ENCODE results near the gene SLC25A38.

SLC25A38 gene

DNA sequence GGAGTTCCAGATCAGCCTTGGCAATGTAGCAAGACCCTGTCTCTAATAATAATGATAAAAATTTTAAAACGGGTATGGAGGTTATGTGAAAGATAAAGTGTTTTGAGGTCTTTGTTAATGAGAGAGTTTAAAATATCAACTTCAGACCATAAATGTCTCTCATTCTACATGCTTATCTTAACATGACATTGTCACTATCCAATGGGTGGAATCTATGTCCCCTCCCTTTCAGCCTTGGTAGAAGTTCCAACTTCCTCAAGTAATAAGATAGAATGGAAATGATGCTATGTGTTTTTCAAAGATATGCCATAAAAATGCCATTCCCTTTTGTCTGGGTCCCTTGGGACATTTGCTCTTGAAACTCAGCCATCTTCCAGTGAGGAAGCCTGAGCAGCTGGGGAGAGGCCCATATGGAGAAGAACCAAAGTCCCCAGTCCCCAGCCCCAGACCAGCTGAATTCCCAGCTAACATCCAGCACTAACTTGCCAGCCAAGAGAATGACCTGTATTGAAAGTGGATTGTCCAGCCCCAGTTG lies 40.3 kb downstream of the SLC25A38 start:
- no peak overlapping the region for H3K4me3 ChIP-seq

DNA sequence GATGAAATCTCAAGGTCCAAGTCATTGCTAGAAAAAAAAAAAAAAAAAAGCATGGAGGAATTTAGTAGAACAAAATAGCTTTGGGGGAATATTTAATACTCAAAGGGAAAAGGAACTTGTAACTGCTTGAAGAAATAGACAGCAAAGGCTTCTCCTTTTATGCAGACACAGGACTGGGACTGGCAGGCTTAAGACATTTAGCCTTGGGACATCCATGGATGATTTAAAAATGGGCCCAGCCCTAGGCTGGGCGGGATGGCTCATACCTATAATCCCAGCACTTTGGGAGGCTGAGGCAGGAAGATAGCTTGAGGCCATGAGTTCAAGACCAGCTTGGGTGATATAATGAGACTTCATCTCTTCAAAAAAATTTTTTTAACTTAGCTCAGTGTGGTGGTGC lies 43.1 kb downstream of the SLC25A38 start:
- no peak overlapping the region for H3K4me3 ChIP-seq

More for the DNA sequence above, 40.3 kb downstream of the SLC25A38 start:
- no peak overlapping the region for H3K27ac ChIP-seq

DNA sequence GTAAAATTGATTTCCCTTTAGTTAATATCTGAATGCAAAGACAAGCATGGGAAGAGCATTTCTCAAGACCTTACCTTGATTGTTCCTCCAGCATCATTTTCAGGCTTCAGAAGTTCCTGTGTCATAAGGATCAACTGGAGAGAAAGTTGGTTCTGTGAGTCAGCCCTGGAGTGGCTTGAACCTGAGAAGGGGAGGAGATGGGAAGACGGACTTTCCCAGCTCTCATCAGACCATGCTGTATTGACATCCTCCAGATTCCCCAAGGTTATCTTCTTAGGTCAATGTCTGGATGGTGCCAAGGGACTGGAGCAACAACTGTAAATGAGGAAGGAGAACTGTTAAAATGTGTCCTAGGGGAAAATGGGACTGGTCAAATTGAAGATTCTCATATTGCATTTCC lies 44.3 kb downstream of the SLC25A38 start:
- Histone ChIP-seq H3K4me3 (no peak overlapping the region), H3K27ac (no peak overlapping the region)

More for the DNA sequence above, 43.1 kb downstream of the SLC25A38 start:
- no peak overlapping the region for H3K27ac ChIP-seq

DNA sequence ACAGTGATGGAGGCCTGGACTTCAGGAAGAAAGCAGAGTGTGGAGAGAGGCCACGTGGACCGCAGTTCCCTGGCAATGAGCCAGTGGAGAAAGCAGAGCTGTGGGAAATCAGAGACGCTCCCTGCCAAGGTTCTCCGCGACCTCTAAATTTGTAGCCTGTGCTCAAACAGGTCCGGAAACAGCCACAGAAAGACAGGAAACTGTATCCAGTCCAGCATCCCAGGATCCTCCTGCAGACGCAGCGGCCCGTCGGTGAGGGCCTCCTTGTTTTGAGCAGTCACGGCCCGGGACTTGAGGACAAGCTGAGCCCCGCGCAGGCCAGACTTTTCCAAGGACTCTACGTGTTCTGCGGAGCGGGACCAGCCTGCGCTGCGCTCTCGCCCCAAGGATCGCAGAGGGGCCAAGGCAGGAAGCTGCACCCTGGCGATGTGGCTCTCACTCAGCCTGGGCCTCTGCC lies 45.6 kb downstream of the SLC25A38 start:
- Histone ChIP-seq H3K27ac (peak overlapping the region in 1 of 21 experiments; percentile 43), H3K4me3 (no peak overlapping the region)

DNA sequence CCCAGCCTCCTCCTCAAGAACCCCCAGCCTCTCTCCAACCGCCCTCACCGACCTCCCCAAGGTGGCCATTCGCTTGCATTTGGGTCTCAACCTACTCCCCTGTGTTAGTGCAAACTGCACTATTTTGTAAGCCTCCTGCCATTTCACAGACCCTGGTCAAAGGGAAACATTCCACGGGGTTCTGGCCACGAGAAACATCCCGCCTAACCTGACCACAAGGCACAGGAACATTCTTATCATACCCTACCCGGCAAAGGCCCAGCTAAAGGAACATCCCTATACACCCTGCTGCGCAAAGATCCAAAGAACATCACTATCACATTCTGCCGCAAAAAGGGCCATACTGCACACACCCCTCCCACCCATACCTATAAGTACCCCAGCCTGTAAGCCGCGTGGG lies 46.3 kb downstream of the SLC25A38 start:
- H3K27ac ChIP-seq = no peak overlapping the region

DNA sequence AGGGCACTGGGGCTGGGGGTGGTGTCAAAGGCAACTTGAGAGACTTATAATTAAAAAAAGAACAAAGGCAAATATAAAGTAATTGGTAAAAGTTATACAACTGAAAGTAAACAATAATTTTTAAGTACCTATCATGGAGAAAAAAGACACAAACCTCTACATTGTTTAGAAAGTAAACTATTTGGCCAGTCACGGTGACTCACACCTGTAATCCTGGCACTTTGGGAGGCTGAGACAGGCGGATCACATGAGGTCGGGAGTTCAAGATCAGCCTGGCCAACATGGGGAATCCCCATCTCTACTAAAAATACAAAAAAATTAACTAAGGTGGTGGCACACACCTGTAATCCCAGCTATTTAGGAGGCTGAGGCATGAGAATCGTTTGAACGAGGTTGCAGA lies 49.2 kb downstream of the SLC25A38 start:
- no peak overlapping the region for H3K27ac ChIP-seq
- H3K4me3 ChIP-seq = no peak overlapping the region

More for the DNA sequence above, 46.3 kb downstream of the SLC25A38 start:
- H3K4me3 ChIP-seq = no peak overlapping the region

DNA sequence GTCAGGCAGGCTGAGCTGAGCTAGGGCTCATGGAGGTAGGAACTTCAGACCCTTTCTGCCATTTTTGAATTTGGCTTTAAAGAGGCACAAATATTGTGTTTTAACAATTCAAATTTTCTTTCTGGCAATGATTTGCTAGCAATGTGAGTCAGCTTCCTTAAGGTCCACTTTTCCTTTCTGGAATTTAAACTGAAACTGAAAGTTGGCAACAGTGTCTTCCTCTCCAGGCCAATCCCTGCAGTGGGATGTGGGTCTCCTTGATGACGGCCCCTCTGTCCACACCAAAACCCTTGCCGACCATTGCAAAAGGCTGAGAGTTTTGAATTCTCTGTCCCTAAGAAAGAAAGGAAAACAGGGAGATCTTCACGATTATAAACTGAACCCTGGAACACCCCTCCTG lies 50.5 kb downstream of the SLC25A38 start:
- Histone ChIP-seq H3K4me3 (no peak overlapping the region), H3K27ac (peak overlapping the region in 3 of 21 experiments; percentile 25 to 43 (median 25))

DNA sequence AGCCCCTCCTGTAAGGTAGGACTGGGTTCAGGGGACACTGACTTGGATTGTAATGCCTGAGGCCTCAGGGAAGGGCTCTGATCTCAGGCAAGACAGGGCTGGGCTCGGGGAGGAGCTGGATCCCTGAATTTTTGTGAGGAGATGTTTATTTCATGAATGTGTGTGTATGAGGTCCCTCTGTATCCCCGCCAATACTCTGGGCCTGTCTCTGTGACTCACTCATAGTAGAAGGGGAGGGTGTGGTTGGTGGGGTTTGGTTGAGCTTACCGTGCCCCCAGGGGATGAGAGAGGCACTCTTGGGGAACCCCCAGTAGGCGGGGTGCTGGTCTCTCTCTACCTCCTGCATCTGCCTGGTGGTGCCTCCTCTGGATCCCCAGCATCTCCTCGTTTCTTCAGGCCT lies 51.4 kb downstream of the SLC25A38 start:
- Histone ChIP-seq H3K27ac (no peak overlapping the region), H3K4me3 (no peak overlapping the region)

DNA sequence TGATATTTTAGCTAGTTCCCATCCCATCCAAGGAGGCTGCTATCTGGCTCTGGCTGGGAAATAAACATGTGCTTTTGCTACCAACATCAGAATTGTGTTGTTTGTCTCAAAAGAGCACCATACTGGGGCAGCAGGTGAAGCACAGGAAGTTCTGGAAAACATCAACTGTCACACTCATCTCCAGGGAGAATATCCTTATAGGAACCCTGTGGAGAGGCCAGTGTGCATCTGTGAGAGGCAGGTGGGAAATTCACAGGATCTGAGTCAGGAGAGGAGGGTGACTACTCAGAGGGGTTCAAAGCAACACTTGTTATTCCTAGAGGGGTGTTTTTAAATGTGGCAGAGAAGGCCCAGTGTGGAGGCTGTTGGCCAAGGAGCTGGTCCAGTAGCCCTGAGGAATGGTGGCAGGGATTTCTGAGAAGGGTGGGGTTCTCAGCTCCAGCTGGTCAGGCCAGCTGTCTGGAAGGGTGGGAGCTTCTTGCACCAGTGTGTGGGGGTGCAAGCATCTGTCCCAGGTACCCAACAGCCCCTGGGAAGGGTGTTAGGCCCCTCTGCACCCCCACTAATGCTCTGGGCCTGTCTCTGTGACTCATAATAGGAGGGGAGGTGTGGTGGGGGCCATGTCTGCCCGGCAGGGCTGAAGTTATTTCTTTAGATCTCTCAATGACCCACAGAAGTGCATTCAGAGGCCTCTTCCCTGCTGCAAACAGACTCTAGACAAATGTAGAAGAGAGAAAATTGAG lies 52.0 kb downstream of the SLC25A38 start:
- Histone ChIP-seq H3K4me3 (no peak overlapping the region), H3K27ac (no peak overlapping the region)

DNA sequence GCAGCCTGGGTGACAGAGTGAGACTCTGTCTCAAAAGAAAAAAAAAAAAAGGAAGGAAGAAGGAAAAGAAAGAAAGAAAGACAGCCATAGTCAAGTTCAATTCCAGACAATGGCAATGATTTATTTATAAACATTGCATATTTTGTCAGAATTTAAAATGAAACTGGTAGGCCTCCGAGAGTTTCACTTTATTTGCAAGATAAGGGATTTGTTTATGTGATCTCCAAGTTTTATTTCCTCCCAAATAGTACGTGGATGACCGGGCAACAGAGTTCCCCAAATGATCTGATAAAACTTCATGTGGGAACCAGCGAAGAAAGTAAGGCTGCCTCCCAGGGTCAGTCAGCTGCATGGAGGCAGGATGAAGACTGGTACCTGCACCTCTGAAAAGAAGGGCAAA lies 55.7 kb downstream of the SLC25A38 start:
- H3K27ac ChIP-seq = no peak overlapping the region

DNA sequence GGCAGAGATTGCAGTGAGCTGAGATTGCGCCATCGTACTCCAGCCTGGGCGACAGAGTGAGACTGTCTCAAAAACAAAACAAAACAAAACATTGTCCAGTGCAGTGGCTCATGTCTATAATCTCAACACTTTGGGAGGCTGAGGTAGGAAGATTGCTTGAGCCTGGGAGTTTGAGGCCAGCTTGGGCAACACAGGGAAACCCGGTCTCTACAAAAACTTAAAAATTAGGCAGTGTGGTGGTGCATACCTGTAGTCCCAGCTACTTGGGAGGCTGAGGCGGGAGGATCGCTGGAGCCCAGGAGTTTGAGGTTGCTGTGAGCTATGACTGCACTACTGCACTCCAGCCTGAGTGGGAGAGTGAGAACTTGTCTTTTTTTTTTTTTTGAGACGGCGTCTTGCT lies 57.1 kb downstream of the SLC25A38 start:
- Histone ChIP-seq H3K27ac (no peak overlapping the region), H3K4me3 (no peak overlapping the region)

More for the DNA sequence above, 55.7 kb downstream of the SLC25A38 start:
- no peak overlapping the region for H3K4me3 ChIP-seq

DNA sequence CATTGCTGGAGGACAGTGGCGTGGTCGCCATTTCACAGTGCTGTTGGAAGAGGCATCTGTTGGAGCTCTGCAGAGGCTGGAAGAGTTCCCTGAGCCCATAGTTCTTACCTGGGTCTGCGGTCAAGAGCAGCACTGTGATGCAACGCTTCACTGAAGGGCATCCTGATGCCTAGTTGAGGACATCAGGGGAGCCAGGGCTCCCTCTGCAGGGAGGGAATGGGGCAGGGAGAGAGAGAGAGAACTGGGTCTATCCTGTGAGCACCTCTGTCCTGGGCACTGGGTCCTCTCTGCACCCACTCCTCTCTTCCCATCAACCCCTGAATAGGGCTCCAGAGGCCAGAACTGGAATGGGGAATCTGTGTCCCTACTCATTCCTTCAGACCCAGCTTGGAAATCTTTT lies 60.4 kb downstream of the SLC25A38 start:
- Histone ChIP-seq H3K4me3 (no peak overlapping the region), H3K27ac (no peak overlapping the region)

DNA sequence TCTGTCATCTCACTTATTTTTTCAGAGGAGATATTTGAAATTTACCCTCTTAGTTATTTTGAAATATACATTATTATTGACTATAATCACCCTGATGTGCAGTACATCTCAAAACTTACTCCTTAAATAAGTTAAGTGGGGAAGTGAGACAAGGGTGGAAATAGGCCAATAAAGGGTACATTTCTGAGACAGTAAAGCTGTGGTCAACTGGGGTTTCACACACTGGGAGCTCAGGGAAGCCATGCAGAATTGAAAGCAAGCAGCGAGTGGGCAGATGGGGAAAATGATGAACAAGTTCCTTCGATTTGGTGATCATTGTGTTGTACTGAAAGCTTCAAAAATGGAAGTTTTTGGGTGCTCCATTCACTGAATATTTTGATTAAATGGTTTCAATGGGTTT lies 62.8 kb downstream of the SLC25A38 start:
- H3K4me3 ChIP-seq = no peak overlapping the region
- no peak overlapping the region for H3K27ac ChIP-seq

DNA sequence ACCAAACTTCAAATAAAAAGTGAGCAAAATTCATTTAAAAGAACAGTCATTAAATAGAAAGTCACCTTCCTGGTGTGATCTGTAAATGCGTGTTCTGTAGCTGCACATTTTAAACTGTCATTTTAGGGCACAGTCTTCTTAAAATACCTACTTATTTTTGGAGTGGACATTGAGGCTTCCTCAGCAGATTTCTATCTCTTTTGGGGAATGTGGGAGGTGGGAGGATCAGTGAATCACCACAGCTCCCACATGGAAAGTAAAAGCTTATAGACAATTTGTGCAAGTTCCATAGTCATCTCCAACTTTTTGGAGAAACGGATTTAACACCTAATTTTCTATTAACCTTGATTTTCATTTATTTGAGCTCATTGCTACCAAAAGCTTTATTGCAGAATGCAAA lies 63.3 kb downstream of the SLC25A38 start:
- H3K4me3 ChIP-seq = no peak overlapping the region

More for the DNA sequence above, 63.3 kb downstream of the SLC25A38 start:
- H3K27ac ChIP-seq = no peak overlapping the region

Data from skin epidermis (tissue), 12 donors.